ENCODE results near the gene TTC3.

GRCh38 chr21:37130971-37131370 lies 57.9 kb downstream of the TTC3 start:
- TF ChIP-seq MYNN (tag by site-specific recombination; IDR thresholded peaks at IDR 0.05; ENCODE audit: borderline replicate concordance) (no peak), KLF17 (tag by site-specific recombination; IDR thresholded peaks at IDR 0.05) (no peak), EGR2 (tag by site-specific recombination; IDR thresholded peaks at IDR 0.05; ENCODE audit: low read depth) (no peak), CTCF (tag by site-specific recombination; IDR thresholded peaks at IDR 0.05) (no peak), ZNF24 (tag by site-specific recombination; IDR thresholded peaks at IDR 0.05) (no peak), GLI4 (tag by site-specific recombination; IDR thresholded peaks at IDR 0.05) (no peak), ZBTB11 (tag by site-specific recombination; conservative IDR thresholded peaks at IDR 0.05; ENCODE audit: low read depth) (no peak), ZNF426 (tag by site-specific recombination; IDR thresholded peaks at IDR 0.05) (no peak), ZNF558 (tag by site-specific recombination; IDR thresholded peaks at IDR 0.05) (no peak), ZNF621 (tag by site-specific recombination; IDR thresholded peaks at IDR 0.05) (no peak), ZNF114 (tag by site-specific recombination; IDR thresholded peaks at IDR 0.05) (no peak), ZIC2 (tag by site-specific recombination; IDR thresholded peaks at IDR 0.05) (no peak)
- TF ChIP-seq, protein P1, sequence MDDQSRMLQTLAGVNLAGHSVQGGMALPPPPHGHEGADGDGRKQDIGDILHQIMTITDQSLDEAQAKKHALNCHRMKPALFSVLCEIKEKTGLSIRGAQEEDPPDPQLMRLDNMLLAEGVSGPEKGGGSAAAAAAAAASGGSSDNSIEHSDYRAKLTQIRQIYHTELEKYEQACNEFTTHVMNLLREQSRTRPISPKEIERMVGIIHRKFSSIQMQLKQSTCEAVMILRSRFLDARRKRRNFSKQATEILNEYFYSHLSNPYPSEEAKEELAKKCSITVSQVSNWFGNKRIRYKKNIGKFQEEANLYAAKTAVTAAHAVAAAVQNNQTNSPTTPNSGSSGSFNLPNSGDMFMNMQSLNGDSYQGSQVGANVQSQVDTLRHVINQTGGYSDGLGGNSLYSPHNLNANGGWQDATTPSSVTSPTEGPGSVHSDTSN (CRISPR knock-in tag; IDR thresholded peaks at IDR 0.05) = no peak
